ENCODE results near the gene ADAMTS18.

DNA sequence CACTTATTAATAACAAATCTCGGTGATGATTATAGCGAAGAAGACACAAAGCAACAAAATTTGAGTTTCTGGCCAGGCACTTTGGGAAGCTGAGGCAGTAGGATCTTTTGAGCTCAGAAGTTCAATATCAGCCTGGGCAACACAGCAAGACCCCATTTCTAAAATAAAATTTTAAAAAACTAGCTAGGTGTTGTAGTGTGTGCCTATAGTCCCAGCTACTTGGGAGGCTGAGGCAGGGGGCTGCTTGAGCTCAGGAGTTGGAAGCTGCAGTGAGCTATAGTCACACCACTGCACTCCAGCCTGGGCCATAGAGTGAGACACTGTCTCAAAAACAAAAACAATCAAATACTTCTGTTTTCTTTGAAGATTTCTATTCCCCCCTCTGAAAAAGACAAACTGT, 130.7 kb downstream of the ADAMTS18 start:
- TF ChIP-seq CEBPG (CRISPR knock-in tag; IDR thresholded peaks at IDR 0.05) (no peak), CEBPG (tag; conservative IDR thresholded peaks at IDR 0.05 in 1 of 2, IDR thresholded peaks at IDR 0.05 in 1 of 2) (no peak), SETDB1 (IDR thresholded peaks at IDR 0.05; ENCODE audit: low read length) (no peak), KLF6 (CRISPR knock-in tag; IDR thresholded peaks at IDR 0.05; ENCODE audit: borderline replicate concordance) (no peak), ZNF282 (CRISPR knock-in tag; IDR thresholded peaks at IDR 0.05) (no peak), ZNF23 (CRISPR knock-in tag; IDR thresholded peaks at IDR 0.05) (no peak)
